HK-2 (cell line): ENCODE measurements around the gene ABCA12.

Experiments
- DNase-seq: peaks from one replicate; pipeline ENCODE4 v3.0.0-alpha.2; 2018; ENCODE audit not compliant: unreplicated experiment

Gene ABCA12

DNA sequence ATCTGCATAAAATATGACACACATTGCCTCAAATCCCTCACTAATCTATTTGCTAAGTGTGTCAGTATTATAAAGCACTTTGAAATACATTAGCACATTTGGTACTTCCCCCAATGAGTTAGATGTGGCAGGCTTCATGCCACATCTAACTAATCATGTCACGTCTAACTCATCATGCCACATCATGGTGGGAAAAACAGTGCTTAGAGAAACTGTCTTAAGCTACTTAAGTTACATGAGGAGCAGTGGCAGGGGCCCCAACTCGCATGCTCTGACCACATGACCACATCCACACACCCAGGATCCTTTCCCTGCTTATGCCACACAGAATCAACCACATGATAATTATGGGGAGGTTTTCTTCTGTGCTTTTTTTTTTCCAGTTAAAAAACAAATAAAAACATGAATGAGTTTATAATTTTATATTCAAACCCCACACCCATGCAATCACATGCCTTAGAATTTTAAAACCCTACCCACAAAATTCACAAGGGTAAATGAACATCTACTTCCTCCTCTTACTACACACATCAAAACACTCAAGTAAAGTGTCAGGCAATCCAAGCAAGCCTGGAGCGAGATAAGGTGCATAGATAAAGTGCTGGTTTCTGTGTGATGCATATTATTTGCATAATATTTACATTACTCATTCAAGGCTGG, 1.6 kb downstream of the ABCA12 start:
- no peak for DNase-seq

DNA sequence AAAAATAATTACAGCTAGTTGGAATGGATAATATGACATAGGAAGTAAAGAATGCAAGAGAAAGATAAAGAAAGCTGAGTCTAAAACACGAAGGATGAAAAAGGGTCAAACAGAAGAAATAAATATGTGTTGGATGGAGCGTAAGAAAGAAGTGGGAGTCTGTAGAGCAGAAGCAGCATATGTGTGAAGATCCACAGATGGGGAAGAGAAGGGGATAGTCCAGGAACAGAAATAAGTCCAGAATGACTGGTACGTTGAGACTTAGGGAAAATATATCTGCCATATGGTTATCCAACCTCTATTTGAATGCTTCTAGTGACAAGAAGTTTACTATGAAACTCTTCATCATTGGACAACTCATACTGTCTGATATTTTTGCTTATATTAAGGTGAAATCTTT, 18.0 kb downstream of the ABCA12 start:
- no peak for DNase-seq

DNA sequence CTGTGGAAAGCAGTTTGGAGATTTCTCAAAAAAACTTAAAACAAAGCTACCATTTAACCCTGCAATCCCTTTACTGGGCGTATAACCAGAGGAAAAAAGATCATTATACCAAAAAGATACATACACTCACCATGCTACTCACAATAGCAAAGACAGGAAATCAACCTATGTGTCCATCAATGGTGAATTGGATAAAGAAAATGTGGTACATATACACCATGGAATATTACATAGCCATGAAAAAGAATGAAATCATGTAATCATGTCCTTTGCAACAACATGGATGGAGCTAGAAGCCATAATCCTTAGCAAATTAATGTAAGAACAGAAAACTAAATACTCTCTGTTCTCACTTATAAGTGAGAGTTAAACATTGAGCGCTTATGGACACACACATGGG, 18.6 kb downstream of the ABCA12 start:
- DNase-seq, result no peak

DNA sequence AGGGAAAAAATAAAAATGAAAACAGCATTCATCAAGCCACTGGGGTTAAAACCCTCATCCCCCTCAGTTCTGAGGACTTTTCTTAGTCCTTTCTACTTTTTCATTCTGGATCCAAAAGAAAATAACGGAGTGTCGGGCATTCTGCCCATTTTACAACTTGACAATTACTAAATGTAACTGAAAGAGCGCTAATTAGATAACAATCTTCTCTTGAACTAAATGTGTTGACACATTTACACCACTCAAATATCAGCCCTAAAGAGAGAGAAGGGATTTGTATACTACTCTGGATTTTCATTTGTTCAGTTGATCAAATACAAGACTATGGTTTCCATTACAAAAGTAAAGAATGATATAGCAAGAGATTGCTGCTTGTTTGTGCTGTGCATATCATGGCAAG, 27.5 kb downstream of the ABCA12 start:
- DNase-seq, result no peak

DNA sequence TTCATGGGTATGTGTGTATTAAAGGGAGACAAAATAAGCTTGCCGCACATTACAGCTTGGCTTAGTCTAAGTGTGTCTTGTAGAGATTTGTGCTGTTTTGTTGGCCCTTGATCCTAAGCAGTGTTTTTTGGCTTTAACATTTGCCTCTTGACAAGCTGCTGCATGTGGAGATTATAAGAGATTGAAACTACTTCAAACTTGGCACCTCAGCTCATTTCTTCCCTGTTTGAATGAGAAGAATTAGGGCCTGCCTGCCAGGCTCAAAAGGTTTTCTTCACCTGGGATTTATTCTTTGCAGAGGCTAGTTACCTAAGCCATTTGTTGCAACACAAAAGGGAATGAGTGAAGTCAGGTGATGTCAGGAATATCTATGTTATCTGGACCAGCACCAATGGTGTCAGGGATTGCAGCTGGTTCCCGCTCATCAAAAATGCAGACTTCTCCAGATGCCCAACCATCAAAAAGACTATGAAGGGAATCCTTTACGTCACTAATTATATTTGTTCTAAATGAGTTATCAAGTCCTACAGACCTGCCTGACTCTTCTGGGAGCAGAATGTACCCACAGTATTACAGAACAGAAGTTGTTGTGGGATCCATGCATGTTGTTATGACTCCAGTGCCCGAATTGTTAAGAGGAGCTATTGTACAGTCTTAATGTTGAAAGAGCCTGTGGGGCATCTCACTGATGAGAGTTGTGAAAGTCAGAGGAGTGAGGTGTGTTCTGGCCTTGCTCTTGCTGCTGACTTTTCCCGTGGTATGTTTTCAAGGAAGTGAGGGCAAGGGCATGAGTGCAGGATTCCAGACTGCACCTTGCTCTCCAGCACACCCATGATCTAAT, 31.0 kb downstream of the ABCA12 start:
- no peak for DNase-seq

DNA sequence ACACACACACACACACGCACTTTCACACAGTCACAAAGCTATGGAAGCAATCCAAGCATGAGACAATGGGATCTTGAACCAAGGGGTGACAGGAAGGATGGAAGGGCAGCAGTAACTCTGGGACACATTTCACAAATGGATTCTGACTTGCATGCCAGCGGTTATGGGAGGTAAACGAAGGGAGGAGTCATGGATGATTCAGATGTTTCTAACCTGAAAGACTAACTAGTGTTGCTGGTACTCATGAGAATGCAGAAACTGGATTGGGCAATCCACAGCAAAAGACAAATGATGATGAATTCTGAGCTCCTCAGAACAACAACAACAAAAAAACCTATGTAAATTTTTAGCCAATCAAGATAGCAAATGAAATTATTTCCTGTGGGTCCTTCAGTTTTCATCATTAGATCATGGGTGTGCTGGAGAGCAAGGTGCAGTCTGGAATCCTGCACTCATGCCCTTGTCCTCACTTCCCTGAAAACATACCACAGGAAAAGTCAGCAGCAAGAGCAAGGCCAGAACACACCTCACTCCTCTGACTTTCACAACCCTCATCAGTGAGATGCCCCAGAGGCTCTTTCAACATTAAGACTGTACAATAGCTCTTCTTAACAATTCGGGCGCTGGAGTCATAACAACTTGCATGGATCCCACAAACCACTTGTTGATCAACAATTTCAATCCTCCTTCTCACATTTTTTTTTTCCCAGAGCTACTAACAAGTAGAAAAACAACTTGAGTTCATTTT, 32.6 kb downstream of the ABCA12 start:
- no peak for DNase-seq

DNA sequence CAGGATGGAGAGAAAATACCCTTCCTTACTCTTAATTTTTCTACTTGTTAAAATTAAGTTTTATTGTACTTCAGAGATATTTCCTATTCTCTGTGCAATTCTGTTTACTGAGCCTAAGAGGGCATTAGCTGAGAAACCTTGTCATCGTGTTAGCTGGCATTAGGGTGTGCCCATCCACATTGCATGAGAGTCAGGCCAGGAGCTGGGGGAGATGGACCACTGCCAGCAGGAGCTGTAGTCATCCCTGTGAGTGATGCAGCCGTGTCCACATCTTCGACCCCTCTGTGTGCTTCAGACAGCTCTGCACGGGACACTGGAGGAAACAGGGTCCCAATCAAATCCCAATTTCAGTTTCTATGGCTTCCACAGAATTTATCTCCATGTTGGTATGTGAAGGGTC, 34.2 kb downstream of the ABCA12 start:
- no peak for DNase-seq

DNA sequence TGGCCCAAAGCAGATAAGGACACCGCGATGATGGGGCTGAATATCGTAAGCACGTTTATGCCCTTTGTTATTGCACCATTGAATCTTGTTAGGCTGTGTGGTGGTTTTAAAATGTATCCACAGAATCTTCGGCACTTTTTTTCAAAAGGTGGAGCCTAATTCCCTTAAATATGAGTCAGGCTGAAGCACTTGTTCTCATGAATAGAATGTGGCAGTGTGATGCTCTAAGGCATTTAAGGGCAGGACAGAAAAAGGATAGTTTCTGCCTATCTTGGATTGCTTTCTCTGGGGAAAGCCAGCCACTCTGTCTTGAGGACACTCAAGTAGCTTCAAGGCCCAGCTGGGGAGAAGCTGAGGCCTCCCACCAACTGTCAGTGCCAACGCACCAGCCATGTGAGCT, 39.6 kb downstream of the ABCA12 start:
- no peak for DNase-seq

DNA sequence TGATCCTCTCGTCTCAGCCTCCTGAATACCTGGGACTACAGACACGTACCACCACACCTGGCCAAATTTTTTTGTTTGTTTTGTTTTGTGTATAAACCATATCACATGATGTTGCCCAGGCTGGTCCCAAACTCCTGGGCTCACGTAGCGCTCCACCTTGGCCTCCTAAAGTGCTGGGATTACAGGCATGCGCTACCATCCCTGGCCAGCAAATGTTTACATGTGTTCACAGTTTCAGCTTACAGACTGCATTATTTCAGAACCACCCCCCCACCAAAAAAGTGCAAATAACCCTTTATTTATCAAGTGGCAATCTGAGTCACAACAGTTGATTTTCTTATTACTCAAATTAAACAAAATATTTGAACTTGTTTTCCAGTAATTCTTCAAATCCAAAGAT, 54.3 kb downstream of the ABCA12 start:
- DNase-seq, result no peak

DNA sequence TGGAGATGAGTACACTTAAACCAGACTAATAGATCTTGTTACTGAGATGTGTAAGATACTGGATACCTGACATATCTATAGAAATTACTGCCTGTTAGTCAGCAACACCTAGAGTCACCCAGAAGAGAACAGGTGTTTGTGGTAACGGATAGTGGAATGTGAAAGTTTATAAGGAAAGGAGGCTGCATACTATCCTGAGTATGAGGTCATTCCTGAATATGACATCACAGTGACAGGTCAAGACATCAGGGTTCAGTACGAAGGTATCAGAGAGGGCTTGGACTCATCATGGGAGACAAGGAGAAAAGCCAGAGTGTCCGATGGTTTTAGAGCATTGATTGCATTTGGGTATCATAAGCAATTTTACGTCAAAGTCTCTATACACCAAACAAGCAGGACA, 55.3 kb downstream of the ABCA12 start:
- no peak for DNase-seq

DNA sequence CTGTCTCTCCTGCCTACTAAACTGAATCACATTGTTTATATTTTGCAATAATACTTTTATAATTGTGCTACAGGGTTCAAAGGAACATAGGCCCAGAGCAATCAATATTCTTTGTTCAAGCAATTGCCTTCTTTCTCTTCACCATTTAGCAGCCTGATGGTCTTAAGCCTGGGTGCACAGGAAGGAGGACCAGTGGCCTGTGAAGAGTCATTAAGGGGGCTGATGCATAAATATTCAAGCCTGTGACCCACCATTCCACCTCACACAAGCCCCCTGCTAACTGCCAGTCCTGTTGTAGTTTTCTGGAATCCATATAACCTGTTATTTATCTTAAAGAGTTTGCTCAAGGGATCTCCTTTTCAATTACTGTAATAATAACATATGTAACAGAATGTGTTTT, 56.0 kb downstream of the ABCA12 start:
- no peak for DNase-seq

DNA sequence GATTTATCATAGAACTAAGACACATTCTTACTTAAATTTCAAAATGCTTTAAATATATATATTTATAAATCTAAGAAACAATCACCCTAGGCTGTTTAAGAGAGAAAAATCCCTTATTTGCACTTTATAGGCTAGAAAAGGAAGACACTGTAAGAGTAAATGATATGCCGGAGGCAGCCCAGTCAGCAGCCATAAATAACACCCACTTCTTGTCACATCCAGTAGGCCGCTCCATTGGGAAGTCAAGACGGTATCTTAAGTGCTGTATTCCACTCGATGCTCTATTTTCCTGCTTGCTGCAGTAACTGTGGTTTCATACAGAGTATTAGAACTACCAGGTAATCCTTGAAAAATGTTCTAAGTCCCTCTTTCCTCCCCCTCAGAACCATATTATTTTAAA, 57.9 kb downstream of the ABCA12 start:
- DNase-seq, result no peak

DNA sequence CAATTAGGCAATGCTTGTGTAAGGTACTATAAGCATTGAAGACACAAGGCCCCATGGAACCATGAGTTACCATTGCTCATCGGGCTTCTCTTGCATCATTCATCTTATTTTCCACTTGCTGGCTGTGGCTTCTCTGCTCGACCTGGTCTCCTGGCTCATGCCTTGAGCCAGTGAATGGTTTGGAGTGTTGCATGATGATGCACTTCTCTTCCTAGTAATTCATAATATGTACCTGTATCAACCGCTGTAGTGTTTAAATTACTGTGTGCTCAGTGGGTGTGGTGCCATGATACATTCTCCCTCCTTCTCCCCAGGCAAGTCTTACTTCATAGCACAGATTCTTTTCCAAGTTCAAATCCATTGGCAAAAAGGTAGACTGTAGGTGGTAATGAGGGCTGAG, 66.8 kb downstream of the ABCA12 start:
- DNase-seq, result no peak

DNA sequence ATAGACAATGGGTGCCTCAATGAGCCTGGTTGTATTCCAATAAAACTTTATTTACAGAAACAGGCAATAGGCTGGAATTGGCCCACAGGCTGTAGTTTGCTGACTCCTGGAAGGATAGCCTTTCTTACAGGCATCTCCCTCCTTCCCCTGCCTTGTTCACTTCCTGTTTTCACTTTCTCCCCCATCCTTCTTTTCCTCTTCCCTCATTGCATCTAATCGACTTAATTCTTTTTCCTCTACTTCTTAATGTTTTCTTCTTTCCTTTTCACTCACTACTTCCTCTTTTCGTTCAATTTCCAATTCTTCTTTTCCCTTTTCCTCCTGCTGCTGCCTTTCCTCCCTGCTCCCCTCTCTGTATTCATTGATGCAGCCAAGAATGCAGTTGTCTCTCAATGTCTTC, 70.0 kb downstream of the ABCA12 start:
- DNase-seq, result no peak

DNA sequence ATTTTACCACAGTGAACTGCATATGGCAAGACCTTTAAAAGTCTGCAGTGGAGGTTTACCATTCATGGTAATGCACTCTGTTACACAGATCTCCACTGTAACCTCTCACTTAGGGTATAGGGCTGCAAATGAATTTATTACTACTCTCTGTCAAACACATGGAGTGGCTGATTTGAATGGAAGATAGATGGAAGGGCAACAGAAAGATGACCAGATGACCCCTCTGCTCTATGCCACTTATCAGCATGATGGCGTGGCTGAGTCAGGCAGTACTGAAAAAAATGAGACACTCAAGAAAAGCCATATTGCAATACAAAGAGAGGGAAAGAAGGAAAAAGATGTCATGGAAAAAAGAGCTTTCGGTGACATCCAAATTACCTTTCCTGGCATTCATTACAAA, 72.3 kb downstream of the ABCA12 start:
- no peak for DNase-seq

DNA sequence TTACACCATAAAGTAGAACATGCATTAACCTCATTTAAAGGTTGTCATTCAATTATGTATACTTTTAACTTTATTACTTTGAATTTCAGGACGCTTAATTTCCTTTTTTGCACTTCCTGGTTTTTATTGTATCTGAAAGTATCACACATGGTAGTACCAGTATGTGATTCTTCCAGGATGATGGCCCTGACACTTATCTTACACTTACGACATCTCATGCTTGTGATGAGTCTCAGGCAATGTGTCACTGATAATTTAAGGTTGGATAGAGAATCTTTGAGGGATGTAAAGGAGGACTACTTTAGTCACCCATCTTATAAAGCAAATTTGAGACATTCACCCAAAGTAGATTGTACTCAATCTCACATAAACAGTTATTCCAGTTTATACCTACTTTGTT, 74.9 kb downstream of the ABCA12 start:
- no peak for DNase-seq

DNA sequence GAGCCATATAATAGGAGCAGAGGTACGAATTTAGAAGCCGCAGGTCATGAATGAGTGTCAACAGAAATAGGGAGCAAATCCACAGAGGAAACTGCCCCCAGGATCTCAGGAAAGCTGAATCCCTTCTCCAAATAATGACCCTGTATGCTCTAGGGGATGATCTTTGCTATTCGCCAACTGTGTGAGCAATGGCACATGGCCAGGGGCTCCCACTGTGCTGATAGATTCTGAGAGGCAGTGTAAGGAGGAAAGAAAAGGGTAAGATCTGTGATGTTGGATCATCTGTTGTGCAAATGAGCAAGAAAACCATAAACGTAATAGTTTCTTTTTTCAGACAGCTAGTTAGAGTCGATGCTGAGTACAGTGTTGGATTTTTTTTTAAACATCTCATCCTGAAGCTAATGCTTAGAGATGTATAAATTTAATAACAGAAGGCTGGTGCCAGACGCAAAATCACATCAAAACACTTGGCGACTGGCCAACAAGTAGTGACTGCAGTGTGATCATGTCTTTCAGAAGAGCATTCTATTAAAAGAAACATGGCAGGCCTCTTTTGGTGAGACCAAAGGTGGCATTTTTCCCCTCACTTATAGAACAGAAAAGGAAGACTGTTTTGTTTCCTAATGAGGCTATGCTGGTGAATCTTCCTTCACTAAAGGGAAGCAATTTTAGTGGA, 77.4 kb downstream of the ABCA12 start:
- no peak for DNase-seq

DNA sequence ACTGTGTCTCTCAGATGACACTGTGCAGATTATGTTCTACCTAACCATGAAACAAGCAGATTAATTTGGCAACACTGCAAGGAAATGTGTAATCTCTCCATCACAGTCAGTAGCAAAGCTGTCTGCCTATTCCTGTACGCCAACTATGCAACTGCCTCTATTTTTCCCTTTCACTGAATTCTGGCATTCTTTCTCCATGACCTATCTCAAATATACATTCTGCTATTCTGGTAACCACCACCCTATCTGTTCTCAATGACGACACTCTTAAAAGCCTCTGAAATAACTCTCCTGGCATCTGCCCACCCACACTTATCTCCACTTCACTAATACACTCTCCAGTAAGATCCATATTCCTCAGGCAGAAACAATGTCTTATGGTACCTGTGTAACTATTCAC, 78.7 kb downstream of the ABCA12 start:
- no peak for DNase-seq

DNA sequence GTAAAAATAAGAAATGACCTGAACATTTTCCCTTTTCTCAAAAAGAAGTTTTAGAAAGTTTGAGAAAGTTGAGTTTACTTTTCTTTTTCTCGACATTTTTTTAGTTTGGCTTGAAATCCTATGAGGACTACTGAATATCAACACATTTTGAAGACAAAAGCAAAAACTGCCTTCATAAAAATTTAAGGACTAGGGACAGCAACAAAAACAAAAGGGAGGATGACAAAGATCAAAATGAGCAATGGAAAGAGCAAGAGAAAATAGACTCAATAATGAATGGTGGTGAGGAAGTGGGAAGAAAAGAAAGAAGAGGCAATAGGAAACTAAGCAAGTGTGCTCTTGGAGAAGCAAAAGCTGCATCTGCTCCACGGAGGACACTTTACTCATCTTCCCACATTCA, 82.5 kb downstream of the ABCA12 start:
- no peak for DNase-seq

DNA sequence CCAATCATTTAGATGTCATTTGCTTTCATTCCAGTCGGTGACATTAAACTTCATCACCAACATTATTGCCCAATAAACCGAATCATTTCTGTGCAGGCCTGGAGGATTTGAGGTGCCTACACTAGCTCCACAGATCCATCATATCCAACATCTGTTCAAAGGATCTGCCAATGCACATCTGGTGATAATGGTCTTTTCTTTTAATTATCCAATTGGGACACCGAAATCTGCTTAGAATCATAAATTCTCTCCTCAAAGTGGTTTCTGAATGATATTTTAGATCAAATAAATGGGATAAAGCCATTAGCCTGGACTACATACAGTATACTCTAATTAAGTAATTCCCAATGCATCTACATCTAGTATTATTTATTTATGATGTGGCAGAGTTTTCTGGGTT, 85.6 kb downstream of the ABCA12 start:
- DNase-seq, result no peak

DNA sequence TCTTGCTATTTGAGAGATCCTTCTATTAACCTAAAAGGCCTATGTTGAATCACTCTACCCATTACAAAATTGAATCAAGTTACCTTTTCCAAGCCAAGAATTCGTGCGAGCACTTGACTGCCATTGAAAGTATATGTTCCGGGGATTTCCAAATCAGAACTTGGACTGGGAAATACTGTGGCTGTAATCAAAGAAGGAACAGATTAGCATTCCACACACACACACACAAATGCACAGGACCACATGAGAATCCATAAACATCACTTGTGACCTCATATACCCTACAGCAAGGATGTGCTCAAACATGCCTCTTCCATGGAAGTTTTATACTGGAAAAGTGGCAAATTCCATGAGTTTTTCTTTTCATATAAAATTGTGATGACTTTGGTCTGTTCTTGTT, 86.0 kb downstream of the ABCA12 start:
- no peak for DNase-seq

DNA sequence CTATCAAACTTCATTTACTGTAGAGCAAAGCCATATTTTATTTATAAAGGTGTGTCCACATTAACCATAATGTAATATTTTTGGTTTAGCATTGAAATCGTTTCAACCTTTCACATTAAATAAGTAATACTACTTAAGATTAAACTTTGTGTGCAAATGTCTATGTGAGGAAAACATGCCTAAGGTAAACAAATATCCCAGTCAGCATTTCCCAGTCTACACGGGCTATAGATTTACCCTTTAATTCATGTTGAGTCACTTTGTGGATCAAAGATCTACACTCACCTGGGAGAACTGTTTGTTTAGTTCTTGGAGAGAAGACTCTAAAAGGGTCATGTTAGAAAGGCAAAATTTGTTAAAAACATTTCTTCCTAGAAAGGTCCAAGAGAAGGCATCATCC, 89.1 kb downstream of the ABCA12 start:
- DNase-seq, result no peak
